Measurements from ENCODE around the gene CKMT1A.
"Not testable (repeated sequence)": the region's sequence is repeated elsewhere in the genome, so short reads cannot be mapped to it uniquely, and the experiment has no call there.

Gene CKMT1A

DNA sequence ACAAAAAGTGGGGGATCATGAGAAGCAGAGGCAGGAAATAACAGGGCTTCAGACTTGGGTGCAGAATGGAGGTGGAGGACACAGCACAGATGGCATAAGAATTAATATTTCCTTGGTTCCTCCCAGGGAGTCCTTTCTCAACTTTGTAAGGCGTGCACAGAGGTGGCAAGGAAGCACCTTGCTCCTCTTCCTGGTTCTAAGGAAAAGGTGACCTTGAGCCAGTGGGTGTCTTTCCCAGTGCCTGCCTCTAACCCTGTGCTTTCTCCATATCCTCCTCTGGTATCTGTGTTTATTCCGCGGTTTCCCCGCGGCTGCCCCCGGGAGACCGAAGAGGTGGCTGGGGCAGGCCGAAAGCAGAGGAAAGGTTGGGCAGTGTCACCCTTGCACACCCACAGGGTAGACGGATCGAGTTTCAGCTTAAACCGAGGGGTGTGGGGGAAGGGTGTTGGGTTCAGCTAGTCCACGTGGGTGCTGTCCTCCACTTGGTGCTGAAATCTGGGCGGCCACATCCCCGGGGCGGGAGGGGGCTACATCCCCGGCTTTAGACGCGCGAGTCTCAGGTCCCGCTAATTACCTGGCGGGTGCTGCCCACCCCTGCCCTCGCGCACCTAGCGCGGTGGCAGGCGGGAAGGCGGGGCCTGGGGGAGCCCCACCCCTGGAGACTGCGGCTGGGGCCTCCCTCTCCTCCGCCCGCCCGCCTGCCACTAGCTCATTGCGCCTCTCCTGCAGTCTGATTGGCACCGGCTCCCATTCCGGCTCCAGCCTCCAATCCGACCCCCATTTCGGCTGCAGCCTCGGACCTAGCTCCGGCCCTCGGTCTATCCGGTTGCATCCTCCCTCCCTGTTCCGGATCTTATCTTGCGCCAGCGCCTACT is at the start of gene CKMT1A:
Gene CKMT1A, plus strand, starts transcription at position 712 of the 875 bp plus-strand sequence. CDS start 192 bp downstream, outside the sequence.
- DNase-seq (ENCODE audit: low spot score) = not testable (repeated sequence)

DNA sequence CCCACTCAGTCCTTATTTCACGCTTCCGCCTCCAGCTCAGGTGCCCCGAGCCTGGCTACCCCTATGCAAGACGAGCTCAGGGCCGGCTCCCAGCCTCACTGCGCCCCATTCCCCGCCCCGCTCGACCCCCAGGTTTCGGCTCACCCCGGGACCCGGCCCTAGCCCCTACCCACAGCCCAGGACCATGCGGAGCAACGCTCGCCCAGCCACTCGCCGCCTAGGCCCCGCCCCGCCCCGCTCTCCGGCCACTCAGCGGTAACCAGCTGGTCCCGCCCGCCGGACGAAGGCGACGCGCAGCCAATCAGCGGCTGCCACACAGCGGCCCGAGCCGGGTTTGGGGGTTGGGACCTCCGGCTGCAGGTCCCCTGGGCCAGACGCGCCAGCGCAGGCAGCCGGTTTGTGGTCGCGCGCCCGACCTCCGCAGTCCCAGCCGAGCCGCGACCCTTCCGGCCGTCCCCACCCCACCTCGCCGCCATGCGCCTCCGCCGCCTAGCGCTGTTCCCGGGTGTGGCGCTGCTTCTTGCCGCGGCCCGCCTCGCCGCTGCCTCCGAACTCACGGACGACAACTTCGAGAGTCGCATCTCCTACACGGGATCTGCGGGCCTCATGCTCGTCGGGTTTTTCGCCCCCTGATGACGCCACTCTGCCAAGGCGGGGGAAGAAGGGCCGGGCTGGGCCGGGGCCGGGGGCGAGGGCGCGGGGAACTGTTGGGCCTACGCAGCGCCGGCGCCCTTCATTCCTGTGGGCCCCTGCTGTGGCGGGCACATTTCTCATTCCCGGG is 44.8 kb upstream of the CKMT1A start, which contains the start of gene CATSPER2:
Gene CATSPER2, minus strand, starts transcription at position 196 of the 781 bp plus-strand sequence. CDS start 783 bp downstream, outside the sequence.
- DNase-seq (ENCODE audit: low spot score) = no peak

DNA sequence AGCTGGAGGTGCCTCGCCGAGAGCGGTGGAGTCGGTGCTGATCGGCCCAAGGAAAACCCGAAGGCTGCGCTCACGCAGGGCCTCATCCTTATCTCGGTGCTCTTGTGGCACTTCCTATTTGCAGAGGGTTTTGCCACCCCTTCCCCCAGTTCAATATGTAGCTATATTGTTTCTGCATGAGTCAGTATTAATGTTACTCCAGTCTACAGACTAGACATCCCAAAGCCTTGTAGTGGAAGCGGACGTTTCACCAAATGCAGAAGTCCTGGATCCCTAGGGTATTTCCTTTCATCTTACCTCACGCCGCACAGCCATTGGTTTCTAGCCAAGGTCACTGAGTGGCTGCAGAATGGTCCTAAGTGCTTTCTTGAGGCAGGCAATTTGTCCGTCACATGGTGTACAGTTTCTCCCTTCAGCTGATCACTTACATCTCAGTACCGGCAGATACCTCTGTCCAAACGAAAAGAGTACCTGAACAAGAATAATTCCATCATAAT is 44.2 kb upstream of the CKMT1A start:
- not testable (repeated sequence) for DNase-seq (ENCODE audit: low spot score)

DNA sequence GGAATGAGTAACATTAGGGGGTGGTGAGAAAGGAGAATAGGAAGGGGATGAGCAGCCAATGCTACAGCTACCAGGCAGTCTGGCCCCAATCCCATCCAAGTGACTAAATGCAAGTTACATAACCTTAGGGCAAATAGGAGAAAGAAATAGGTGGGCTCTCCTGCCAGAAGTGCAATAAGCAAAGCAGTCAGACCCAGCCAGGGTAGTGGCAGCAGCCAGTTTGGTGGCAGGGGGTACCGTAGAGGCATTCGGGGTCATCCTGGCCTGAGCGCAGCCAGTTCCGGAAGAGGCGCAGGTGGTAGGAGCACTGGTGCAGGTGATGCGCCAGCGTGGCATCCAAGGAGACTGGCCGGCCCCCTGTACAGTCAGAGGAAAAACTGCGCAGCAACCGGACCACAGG is 33.9 kb upstream of the CKMT1A start:
- not testable (repeated sequence) for DNase-seq (ENCODE audit: low spot score)

DNA sequence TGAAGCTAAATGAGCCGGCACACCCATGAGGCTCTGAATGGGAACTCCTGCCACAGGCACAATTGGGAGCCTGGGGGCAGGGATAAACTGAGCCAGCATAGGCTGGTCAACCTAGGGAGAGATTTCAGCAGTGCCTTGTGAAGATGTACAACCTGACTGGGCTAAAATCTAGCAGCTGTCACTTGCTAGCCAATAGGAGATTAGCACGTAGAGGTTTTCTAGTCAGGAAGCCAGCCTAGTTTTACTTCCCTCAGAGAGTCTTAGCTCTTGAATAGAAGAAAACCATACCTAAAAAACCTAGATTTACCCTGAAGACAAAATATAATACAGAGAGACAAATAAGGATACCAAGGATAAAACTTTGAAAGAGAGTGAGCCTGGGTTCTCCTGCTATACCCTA is 31.4 kb upstream of the CKMT1A start:
- not testable (repeated sequence) for DNase-seq (ENCODE audit: low spot score)

DNA sequence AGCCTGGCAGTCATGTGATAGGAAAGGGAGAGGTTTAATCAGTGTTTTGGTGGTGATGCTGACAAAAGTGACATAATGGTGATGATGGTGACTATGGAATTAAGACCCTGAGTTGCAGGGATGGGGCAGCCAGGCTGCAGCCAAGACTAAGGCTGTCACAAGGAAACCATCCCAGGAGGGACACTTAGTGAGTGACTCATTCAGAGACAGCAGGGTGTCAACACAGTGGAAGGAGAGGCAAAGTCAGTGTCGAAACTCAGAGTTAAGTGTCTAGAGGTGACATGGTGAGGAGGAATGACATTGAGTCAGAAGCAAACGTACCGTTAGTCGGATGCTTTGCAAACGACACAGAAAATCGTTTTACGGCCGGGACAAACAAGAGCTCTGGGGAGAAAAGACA is 30.3 kb upstream of the CKMT1A start:
- not testable (repeated sequence) for DNase-seq (ENCODE audit: low spot score)

DNA sequence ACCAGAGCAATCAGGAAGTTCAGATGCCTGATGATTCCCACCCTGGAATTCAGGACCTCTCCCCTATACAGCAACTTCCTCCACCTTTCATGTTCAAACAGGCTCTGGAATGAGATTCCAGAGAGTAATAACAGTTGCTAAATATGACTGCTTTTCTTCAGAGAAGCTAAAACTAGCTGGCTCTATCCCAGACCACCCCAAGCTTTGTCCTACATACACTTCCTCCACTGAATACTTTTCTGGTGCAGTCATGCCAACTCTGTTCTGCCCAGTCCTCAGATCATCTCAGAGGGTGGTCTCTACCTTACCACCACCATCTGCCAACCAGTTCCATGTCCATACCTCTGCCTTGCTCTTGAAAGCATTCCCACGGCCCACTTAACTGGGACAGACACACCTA is 27.5 kb upstream of the CKMT1A start:
- DNase-seq (ENCODE audit: low spot score) = not testable (repeated sequence)

DNA sequence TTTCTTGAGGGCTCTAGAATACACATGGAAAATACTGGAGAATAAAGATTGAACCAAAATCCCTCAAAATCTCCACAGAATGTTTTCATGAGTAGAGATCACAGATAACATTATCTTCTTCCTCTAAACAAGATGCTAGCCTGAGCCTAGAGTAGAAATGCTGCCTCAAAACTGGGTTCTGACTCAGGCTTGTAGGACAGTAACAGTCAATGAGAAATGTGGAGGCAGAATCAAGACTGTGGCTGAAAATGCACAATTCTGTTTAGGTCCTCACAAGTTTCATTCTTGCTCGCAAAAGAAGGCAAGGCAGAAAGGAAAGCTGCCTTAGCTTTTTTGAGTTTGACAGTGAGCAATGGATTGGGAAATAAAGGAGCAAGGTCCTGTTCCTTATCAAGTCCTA is 19.5 kb upstream of the CKMT1A start:
- DNase-seq (ENCODE audit: low spot score) = not testable (repeated sequence)

DNA sequence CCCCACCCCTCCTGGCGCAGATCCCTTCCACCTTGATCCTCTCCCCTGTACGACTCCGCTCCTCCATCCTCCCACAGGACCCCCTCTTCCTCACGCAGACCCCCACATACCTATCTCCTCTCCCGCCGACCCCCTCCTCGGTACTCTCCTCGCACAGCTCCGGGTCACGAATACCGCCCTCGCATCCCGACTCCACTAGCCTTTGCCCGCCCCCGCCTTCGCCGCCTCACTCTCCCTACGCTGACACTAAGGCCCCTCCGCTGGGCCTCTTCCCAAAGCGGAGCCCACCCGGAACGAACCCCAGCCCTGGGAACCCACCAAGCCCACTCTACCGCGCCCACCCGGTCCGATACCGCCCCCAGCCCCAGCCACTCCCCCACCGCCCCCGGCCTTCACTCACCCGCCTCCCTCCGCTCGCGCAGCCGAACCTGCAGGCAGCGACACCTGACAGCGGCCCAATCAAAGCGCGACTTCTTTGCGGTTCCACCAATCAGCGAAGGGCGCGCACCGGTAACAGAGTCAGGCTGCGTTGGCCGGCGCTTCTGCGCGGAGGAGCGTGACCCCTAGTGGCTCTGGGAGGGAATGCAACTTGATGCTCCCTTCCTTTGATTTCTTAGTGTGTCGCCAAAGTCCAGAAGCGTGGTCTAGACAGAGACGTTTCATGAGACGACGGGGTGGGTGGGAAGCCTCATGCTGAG is 3.9 kb upstream of the CKMT1A start:
- not testable (repeated sequence) for DNase-seq (ENCODE audit: low spot score)

DNA sequence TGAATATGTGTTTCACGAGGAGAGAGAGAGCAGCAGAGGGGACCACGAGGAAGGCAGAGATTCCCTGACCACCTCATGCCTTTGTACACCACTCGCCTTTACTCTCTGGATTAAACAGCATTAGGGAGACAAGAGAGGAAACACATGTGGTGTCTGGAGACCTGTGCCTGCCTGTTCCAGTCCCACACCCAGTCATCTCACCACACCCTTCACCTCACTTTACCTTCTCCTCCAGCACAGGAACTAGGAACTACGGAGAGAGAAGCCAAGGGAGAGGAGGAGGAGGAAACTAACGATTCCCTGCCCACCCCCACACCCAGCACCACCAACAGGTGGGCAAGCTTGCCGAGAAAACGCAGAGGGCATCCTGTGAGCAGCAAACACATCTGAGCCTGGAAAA is 980 bp upstream of the CKMT1A start:
- not testable (repeated sequence) for DNase-seq (ENCODE audit: low spot score)

DNA sequence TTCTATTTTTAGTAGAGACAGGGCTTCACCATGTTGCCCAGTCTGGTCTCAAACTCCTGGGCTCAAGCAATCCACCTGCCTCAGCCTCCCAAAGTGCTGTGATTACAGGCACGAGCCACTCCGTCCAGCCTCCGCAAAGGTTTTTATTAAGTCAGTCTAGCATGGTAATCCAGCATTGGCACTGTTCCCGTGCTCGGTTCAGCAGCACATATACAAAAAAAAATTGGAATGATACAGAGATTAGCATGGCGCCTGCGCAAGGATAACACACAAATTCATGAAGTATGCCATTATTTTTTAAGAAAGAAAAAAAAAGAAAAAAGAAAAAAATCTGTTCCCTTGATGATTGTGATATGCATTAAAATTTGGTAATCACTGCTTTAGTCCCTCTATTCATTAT is 8.5 kb downstream of the CKMT1A start:
- no peak for DNase-seq (ENCODE audit: low spot score)

DNA sequence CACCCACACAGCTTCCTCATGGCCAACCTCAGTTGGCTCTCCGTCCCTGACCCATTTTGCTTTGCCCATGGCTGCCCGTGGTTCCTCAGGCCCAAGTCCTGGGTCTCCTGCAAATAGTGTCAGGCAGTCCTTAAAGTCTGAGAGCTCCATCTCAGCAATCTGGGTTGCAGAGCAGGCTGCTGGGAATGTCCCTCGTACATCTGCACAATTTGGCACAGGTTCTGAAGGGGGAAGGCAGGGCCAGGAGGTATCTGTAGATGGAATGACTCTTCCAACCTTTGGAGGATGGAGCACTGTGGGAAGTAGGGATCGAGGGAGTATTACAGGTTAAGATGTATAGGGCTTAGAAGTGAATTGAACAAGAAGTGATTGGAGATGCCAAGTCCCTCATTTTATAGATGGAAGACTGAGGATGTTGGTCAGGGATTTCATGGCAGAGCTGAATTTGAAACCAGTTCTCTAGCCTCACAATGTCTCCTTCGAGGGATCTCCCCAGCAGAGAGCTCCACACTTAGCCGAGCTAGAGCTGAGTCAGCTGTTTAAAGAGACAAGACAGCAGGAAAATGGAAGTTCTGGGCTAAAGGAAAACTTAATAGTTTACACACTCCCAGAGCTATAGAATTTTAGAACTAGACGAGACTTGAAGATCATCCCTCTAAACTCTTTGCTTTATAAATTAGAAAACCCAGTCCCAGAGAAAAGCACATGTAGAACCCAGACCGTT is 9.2 kb downstream of the CKMT1A start:
- no peak for DNase-seq (ENCODE audit: low spot score)

DNA sequence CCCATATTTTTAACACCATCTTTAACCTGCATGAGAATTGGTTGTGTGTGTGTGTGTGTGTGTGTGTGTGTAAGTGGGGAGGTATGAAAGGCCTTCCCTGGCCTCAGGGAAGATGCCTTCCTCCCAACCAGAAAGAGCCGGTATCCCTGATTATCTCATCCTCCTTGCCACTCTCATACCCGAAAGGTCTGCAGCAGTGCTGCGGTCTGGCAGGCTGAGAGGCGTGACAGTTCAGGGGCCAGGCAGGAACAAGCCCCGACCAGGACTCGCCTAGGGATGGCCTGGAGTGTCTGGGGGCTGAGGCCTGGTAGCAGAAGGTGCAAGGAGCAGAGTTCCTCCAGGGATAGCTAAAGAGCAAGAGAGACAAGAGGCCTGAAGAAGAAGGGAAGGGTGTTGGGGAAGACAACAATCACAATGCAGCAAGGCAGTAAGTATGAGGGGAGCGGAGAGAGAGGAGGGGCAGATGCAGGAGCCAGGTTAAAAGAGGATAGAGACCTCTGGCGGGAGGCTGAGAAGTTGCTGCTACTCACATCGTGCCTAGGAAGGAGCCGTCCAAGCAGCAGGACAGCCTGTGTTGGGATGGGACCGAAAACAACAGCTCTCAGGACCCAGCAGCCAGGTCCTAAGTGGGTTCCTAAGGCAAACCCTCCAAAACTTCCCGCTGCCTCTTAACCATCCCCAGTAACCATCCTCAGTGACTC is 16.9 kb downstream of the CKMT1A start:
- DNase-seq (ENCODE audit: low spot score) = not testable (repeated sequence)

DNA sequence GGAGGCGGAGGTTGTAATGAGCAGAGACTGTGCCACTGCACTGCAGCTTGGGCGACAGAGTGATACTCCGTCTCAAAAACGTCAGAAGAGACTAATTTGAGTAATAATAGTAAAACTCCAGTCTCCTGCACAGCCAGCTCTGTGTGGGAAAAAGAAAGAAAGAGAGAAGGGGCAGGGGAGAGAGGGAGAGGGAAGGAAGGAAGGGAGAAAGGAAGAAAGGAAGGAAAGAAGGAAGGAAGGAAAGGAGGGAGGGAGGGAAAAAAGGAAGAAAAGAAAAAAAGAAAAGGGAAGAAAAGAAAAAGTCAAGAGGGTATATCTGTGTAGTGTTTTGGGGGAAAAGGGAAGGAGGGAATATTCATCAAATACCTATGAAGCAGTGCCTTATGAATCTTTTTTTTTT is 29.5 kb downstream of the CKMT1A start:
- DNase-seq (ENCODE audit: low spot score) = no peak

DNA sequence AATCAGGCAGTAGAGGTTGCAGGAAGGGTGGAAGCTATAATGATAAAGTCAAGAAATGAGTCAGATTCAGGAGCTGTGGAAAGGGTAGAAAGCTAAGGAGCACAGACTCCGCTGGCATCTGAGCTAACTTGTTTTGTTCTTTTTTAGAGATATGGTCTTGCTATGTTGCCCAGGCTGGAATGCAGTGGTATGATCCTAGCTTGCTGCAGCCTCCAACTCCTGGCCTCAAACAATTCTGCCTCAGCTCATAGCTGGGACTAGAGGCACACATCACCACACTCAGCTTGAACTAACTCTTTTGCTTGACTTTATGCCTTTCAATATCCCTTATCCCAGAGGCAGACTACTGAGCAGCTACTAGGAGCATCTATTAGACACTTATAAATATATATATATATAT is 32.6 kb downstream of the CKMT1A start:
- not testable (repeated sequence) for DNase-seq (ENCODE audit: low spot score)

DNA sequence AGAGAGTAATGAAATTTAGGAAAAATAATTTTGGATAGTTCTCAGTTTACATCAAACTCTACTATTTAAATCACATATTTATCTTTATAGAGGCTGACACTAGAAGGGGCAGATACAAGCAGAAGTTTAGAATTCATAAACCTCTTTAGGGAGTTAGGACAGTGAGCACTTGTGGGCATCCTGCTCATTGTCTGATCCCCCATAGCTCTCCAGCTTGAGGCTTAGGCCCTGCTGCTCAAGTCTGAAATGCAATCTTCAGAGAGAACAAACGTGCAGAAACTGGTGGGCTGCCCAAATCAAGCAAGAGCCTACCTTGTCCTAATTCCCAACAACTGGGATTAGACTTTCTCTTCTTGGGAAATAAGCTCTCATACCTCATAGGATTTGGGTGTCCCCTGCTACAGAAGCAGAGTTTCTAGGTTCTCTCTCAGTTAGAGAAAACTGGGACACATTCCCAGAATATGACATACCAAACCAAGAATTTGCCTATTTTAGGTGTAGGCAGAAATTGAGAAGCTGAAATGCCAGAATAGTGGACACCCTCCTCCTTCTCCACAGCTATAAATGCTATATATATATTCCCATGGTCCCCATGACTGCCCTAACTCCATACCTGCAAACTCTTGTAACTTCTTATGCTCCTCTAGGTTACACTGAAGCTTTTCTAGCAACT is 34.5 kb downstream of the CKMT1A start:
- DNase-seq (ENCODE audit: low spot score) = not testable (repeated sequence)

DNA sequence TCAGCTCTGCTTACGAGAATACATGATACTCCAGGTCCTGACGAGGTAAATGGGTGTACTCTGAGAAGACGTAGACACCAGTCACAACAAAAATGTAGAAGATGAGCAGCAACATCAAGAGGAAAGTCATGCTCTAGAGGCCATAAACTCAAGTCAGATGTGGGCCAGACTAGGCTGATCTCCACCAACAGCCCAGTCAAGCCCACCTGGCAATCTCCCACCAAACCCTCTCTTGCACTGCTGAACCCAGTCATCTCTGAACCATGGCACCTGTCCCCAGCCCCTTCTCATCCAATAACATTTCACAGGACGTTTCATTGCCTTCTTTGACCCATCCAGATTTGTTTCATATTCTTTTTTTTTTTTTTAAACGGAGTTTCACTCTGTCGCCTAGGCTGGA is 41.8 kb downstream of the CKMT1A start:
- no peak for DNase-seq (ENCODE audit: low spot score)

DNA sequence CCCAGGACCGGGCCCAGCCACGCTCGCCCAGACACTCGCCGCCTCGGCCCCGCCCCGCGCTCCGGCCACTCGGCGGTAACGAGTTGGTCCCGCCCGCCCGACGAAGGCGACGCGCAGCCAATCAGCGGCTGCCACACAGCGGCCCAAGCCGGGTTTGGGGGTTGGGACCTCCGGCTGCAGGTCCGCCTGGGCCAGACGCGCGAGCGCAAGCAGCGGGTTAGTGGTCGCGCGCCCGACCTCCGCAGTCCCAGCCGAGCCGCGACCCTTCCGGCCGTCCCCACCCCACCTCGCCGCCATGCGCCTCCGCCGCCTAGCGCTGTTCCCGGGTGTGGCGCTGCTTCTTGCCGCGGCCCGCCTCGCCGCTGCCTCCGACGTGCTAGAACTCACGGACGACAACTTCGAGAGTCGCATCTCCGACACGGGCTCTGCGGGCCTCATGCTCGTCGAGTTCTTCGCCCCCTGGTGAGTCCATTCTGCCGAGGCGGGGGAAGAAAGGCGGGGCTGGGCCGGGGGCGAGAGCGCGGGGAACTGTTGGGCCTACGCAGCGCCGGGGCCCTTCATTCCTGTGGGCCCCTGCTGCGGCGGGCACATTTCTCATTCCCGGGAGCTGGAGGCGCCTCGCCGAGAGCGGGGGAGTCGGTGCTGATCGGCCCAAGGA is 52.7 kb downstream of the CKMT1A start, which contains the start of gene PDIA3:
Gene PDIA3, plus strand, starts transcription at position 194 of the 658 bp plus-strand sequence. Its CDS starts 102 bp downstream, at position 296.
- peak; percentile 84 for DNase-seq (ENCODE audit: low spot score)

DNA sequence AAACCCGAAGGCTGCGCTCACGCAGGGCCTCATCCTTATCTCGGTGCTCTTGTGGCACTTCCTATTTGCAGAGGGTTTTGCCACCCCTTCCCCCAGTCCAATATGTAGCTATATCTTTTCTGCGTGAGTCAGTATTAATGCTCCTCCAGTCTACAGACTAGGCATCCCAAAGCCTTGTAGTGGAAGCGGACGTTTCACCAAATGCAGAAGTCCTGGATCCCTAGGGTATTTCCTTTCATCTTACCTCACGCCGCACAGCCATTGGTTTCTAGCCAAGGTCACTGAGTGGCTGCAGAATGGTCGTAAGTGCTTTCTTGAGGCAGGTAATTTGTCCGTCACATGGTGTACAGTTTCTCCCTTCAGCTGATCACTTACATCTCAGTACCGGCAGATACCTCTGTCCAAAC is 53.2 kb downstream of the CKMT1A start:
- peak; percentile 32 for DNase-seq (ENCODE audit: low spot score)

Data from CD4-positive, alpha-beta T cell treated with Interleukin-15 for 4 hours (primary cell).